LoVo (cell line): ENCODE results near the gene HEBP2.
A peak's percentile ranks its signal among the peaks of the same experiment; 100 is the strongest.

Experiments used
- DNase-seq: peaks from one replicate; pipeline ENCODE4 v3.0.0-alpha.2; 2016; ENCODE audit warnings: low spot score

HEBP2 gene

GRCh38 chr6:138397128-138398122 lies 6.6 kb upstream of the HEBP2 start:
- no peak for DNase-seq

- DNase-seq, result no peak
These were observed 3.7 kb upstream of the HEBP2 start for GRCh38 chr6:138400326-138400725.

- no peak for DNase-seq
These were observed 1.8 kb upstream of the HEBP2 start for GRCh38 chr6:138401960-138402837.

- DNase-seq, result no peak
These were observed 1.2 kb upstream of the HEBP2 start for GRCh38 chr6:138402838-138403187.

GRCh38 chr6:138403324-138403800 lies 661 bp upstream of the HEBP2 start:
- DNase-seq, result peak; percentile 21

GRCh38 chr6:138404666-138405337 lies 779 bp downstream of the HEBP2 start:
- no peak for DNase-seq

- no peak for DNase-seq
These were observed 1.9 kb downstream of the HEBP2 start for GRCh38 chr6:138405816-138406413.

- no peak for DNase-seq
These were observed 2.4 kb downstream of the HEBP2 start for GRCh38 chr6:138406443-138406842.

GRCh38 chr6:138410048-138410735 lies 6.2 kb downstream of the HEBP2 start:
- DNase-seq, result no peak

- DNase-seq, result peak; percentile 60
These were observed 7.2 kb downstream of the HEBP2 start for GRCh38 chr6:138410972-138411880.

GRCh38 chr6:138415125-138415524 lies 11.1 kb downstream of the HEBP2 start:
- DNase-seq, result no peak

GRCh38 chr6:138416206-138416605 lies 12.2 kb downstream of the HEBP2 start:
- DNase-seq, result no peak

- DNase-seq, result no peak
These were observed 13.6 kb downstream of the HEBP2 start for GRCh38 chr6:138417493-138418117.

GRCh38 chr6:138418118-138418742 lies 14.2 kb downstream of the HEBP2 start:
- no peak for DNase-seq

- no peak for DNase-seq
These were observed 15.7 kb downstream of the HEBP2 start for GRCh38 chr6:138419766-138420165.

- DNase-seq, result no peak
These were observed 16.3 kb downstream of the HEBP2 start for GRCh38 chr6:138420356-138420755.

- DNase-seq, result no peak
These were observed 17.1 kb downstream of the HEBP2 start for GRCh38 chr6:138421089-138421488.

- DNase-seq, result no peak
These were observed 17.6 kb downstream of the HEBP2 start for GRCh38 chr6:138421608-138422007.

GRCh38 chr6:138422861-138423260 lies 18.8 kb downstream of the HEBP2 start:
- no peak for DNase-seq
